BJ (cell line): Measurements from ENCODE around the gene FAM114A1. TPM values are rescaled to one million over a fixed set of nuclear protein-coding genes. Genes with fewer than 3 reads are reported as not detected.

Source experiments
- CTCF ChIA-PET: fragments of 350-600 bp; formaldehyde crosslinking; extraction: SDS; loops from one replicate; lab custom pipeline; 2021; ENCODE audit warnings: antibody characterized with exemption, inconsistent platforms; lab: Yijun Ruan, JAX
- POLR2A ChIA-PET: fragments of 300-600 bp; sonication (Branson Sonifier 250); formaldehyde crosslinking; extraction: SDS; loops from one replicate; lab custom pipeline; 2021; ENCODE audit warnings: antibody characterized with exemption; lab: Charles Lee
- DNase-seq: peaks from one replicate; pipeline ENCODE4 v3.0.0-alpha.2; 2011; ENCODE audit warnings: low read depth
- H3K27me3 ChIP-seq: 2 replicates; pipeline ENCODE4 v1.6.0; 2011; ENCODE audit warnings: low read length; ENCODE audit not compliant: control insufficient read depth, insufficient read depth
- H3K36me3 ChIP-seq: 2 replicates; pipeline ENCODE4 v1.5.1; 2011; ENCODE audit warnings: low read length; ENCODE audit not compliant: control insufficient read depth, insufficient read depth
- H3K4me3 ChIP-seq: 2 replicates; pipeline ENCODE4 v1.5.1; 2011; ENCODE audit warnings: low read depth, mild to moderate bottlenecking, control low read depth, low read length
- polyA plus RNA-seq: library from polyadenylated mRNA; depleted of rRNA; stranded (reverse); fragments of >200 nt; gene quantifications from 2 replicates; pipeline ENCODE4 v1.2.3, GENCODE V29; 2011
- TF ChIP-seq, protein P1 (sequence below): IDR thresholded peaks from 2 replicates; pipeline ENCODE4 v1.5.1; 2011; ENCODE audit warnings: low read depth, mild to moderate bottlenecking, control low read depth, inconsistent platforms, low read length, moderate library complexity; ENCODE audit not compliant: insufficient read depth

The FAM114A1 gene
- polyA plus RNA-seq, 1 experiment: 184 TPM

DNA sequence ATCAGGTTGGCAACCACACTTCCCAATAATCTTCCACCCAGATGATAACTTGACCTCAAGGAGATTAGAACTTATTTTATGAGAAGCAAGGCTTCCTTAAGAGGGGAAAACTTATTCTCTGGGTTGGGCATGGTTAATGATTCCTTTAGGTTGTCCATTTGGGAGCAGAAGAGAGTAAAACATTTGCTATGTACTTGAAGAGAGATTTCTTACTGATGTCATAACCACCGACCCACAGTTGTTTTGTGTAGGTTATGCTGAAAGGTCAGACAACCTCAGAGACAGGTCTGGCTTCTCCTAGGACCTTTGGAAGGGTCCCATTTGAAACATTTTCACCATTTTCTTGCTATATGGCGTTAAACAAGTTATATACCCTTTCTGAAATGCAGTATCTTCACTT lies 56.1 kb downstream of the FAM114A1 start:
- DNase-seq: no peak
- ChIA-PET CTCF (interaction anchor here (0.7 to 0.9 kb wide), 2 partner anchors 212 to 236 kb away, joined by 3 read pairs; no protein-coding TSS in a partner anchor), POLR2A (no interaction called here)
- H3K36me3 ChIP-seq: peaks cover 23% of the 10 kb centered on the region
- TF ChIP-seq, protein P1, sequence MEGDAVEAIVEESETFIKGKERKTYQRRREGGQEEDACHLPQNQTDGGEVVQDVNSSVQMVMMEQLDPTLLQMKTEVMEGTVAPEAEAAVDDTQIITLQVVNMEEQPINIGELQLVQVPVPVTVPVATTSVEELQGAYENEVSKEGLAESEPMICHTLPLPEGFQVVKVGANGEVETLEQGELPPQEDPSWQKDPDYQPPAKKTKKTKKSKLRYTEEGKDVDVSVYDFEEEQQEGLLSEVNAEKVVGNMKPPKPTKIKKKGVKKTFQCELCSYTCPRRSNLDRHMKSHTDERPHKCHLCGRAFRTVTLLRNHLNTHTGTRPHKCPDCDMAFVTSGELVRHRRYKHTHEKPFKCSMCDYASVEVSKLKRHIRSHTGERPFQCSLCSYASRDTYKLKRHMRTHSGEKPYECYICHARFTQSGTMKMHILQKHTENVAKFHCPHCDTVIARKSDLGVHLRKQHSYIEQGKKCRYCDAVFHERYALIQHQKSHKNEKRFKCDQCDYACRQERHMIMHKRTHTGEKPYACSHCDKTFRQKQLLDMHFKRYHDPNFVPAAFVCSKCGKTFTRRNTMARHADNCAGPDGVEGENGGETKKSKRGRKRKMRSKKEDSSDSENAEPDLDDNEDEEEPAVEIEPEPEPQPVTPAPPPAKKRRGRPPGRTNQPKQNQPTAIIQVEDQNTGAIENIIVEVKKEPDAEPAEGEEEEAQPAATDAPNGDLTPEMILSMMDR: no peak
- no peak overlapping the region for H3K4me3 ChIP-seq
- no peaks in the 10 kb centered on the region for H3K27me3 ChIP-seq

DNA sequence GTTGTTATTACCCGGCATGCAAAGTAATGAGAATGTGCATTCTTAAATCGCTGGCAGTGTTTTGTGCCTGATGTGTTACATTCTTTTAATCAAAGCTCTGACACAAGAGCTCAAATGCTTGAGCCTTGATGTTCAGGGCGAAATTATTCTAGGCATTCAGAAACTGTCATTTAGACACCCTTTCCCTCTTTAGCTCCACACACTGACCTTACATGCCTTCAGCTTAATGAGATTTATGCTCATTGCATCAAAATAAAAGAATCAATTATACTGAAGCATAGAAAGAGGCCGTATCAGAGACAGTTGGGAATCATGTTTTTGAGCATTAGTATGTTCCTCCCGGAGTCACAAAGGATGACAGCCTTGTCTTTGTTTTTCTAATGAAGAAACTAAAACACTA lies 56.7 kb downstream of the FAM114A1 start:
- no peak overlapping the region for H3K4me3 ChIP-seq
- TF ChIP-seq, protein P1: no peak
- no peaks in the 10 kb centered on the region for H3K27me3 ChIP-seq
- DNase-seq: no peak
- ChIA-PET CTCF (interaction anchor here (0.7 to 0.9 kb wide), 2 partner anchors 211 to 235 kb away, joined by 3 read pairs; no protein-coding TSS in a partner anchor), POLR2A (no interaction called here)
- H3K36me3 ChIP-seq: peaks cover 27% of the 10 kb centered on the region

DNA sequence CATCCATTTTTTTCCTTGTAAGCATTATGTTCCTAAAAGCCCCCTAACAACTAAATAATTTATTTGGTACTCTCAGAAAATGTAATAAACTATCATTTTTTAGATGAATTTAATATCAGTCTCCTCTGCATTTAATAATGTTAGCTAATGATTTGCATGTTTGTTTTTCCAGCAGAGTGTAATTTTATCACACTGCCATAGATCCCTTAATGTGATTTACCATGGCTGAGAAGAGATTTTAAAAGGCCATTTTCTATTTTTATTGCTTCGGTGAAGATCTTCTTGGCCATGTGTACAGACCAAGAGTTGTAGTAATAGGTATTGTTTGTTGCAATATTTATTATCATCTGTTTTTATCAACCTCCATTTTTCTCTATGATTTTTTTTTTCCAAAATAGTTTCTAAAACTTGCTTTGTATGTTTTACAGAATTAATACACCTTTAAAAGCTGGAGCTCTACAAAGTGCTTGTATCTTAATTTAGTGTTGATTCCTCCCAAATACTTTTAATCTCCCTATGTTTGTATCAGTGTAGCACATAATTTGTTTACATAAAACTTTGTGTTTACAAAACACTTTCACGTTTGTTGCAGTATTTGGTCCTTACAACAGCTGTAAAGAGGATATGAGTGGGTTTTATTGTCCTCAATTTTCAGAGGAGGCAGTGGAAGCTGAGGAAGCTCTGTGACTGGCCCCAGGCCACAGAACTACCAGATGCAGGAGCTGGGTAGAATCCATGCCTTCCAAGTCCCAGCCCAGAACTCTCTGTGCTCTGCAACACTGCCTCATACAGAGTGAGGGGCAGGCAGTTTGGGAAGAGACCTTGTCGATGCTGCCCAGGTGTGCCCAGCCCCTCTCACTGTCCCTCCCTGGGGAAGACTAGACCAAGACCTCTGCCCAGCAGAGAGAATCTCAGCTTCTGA lies 58.1 kb downstream of the FAM114A1 start:
- TF ChIP-seq, protein P1: no peak
- POLR2A ChIA-PET: no interaction called here
- CTCF ChIA-PET: interaction anchor here (1.6 kb wide), 1 partner anchor 210 kb away, joined by 7 read pairs; no protein-coding TSS in a partner anchor
- H3K27me3 ChIP-seq: no peaks in the 10 kb centered on the region
- H3K36me3 ChIP-seq: peaks cover 33% of the 10 kb centered on the region
- DNase-seq: no peak
- no peak overlapping the region for H3K4me3 ChIP-seq

DNA sequence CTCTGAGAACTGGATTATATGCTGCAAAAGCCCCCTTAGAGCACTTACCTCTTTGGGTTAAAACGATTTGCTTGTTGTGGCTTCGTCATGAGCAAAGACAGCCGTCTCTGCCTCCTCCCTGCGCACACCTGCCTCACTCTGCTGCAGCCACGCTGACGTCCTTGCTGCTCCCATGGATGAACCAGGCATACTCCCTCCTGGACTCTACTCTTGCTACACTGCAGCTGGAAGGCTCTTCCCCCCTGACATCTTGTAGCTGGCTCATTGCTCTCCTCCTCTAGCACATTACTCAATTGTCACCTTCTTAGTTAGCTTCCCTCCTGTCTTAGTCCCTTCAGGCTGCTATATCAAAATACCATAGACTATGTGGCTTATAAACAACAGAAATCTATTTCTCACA lies 59.3 kb downstream of the FAM114A1 start:
- ChIA-PET POLR2A (no interaction called here), CTCF (interaction anchor here (1.6 kb wide), 1 partner anchor 209 kb away, joined by 7 read pairs; no protein-coding TSS in a partner anchor)
- TF ChIP-seq, protein P1: no peak
- H3K27me3 ChIP-seq: no peaks in the 10 kb centered on the region
- H3K4me3 ChIP-seq: no peak overlapping the region
- no peak for DNase-seq
- peaks cover 37% of the 10 kb centered on the region for H3K36me3 ChIP-seq

DNA sequence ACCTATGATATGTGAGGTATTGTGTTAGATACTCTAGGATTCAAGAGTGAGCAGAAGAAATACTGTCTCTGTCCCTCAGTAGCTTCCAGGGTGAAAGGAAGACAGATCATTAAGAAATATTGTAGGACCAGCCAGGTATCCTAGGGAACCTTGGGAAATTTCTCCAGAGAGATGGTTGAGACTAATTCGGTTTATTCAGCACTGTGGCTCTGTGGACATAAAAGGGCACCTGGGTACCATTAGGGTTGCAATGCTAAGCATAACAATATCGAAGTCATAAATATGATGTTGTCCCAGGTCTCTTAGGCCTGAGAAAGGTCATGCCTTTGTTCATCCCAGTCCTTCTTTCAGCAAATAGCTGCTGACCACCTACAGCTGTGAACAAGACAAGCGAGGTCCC lies 61.0 kb downstream of the FAM114A1 start:
- POLR2A ChIA-PET: no interaction called here
- H3K36me3 ChIP-seq: peaks cover 35% of the 10 kb centered on the region
- no peaks in the 10 kb centered on the region for H3K27me3 ChIP-seq
- TF ChIP-seq, protein P1: no peak
- no peak for DNase-seq
- CTCF ChIA-PET: interaction anchor here (0.5 kb wide), 1 partner anchor 35 kb away, joined by 3 read pairs; no protein-coding TSS in a partner anchor
- no peak overlapping the region for H3K4me3 ChIP-seq
